GM11168 (cell line): Measurements from ENCODE around the gene PPIF.

Experiments
- in situ Hi-C: fragments of 300-500 bp; cut with MboI; formaldehyde crosslinking; loops from one replicate; pipeline ENCODE4 v1.12.0; 2022; ENCODE audit warnings: low sequenced_read_pairs; ENCODE audit not compliant: unreplicated experiment

The PPIF gene

DNA sequence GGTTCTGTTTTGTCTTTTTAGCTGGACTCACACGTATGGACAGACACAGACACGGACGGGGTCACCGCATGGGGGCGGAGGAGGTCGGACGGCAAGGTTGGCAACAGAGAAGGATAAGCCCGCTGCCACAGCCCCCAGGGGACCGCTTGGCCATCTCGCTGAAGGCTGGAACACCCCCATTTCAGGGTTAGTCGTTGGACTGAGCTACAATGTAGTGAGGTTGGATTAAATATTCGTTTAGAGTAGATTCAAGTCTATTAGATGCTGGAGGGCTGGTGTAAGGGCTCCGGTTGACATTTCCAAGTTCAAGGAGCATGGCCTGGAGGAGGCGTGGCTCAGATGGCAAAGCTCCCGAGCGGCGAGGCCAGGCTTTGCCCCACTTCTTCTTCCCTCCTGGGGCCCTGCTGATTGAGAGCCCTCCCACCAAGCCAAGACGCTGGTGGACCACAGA, 35.2 kb downstream of the PPIF start:
- in situ Hi-C loops: no loop called here

DNA sequence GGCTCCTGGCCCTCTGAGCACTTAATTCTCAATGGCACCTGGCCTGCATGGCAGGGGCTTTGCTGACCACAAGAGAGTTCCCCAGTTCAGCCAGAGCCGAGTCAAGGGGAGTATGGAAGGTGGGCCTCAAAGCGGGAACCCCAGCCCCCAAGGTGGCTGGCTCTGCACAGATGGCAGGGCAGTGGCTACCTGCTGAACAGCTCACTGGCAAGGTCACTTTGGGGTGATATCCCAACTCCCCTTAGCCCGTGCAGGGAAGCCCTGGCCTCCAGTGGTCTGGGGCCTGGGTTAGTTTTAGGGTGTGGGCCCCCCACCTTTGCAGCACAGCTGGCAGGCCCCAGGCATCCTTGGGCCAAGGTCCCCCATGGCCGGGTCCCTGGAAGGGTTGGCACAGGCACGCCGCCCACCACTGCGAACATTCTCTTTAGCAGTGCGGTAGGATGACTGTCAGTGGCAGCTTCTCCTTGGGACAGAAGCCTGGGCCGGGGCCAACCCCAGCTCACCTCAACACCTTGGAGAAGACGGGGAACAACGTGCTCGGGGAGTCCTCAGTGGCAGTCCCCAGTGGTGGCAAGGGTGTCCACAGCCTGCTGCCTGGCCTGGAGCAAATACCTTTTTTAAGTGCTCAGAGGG, 36.8 kb downstream of the PPIF start:
- in situ Hi-C loops: no loop called here

DNA sequence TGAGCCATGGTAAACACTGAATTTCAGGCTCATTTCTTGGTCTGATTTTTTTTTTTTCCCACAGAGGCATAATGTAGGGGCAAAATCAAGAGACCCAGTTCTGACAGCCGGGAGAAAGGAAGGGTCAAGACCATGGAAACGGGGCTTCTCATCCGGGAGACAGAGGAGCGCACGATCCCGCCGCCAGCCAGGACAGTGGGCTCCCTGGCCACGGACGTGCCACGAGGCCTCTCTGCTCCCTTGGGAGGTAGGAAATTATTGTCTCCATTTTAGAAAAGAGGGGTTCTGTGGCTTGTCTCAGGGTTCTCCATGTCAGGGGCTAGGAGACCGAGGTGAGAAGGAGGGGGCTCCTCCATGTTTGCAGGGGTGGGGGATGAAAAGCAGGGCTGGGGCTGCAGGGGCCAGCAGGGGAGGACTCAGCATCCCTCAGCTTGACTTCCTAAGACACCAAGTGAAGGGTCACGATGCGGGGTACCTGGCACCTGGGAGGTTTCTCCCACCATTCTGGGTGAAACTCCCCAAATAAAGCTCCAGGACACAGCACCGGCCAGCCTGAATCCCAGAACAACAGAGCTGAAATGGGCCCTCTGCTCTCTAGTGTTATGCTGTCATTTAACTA, 37.6 kb downstream of the PPIF start:
- in situ Hi-C loops: no loop called here

DNA sequence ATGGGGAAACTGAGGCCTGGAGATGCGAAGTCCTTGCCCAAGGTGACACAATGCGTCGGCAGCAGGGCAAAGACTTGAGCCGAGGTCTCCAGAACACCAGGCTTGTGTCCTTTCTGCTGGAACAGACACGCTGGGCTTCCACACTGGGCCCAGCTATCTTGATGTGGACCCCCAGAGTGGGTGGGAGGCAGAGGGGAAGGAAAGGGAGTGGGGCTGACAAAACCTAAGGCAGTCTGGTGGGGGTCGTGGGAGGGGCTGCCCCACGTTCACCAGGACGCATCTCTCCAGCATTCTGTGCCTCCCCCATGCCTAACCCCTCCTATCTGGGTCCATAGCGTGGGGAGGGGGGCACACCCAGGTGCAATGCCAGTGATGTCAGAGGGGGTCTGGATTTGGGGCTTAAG, 38.1 kb downstream of the PPIF start:
- in situ Hi-C loops: no loop called here

DNA sequence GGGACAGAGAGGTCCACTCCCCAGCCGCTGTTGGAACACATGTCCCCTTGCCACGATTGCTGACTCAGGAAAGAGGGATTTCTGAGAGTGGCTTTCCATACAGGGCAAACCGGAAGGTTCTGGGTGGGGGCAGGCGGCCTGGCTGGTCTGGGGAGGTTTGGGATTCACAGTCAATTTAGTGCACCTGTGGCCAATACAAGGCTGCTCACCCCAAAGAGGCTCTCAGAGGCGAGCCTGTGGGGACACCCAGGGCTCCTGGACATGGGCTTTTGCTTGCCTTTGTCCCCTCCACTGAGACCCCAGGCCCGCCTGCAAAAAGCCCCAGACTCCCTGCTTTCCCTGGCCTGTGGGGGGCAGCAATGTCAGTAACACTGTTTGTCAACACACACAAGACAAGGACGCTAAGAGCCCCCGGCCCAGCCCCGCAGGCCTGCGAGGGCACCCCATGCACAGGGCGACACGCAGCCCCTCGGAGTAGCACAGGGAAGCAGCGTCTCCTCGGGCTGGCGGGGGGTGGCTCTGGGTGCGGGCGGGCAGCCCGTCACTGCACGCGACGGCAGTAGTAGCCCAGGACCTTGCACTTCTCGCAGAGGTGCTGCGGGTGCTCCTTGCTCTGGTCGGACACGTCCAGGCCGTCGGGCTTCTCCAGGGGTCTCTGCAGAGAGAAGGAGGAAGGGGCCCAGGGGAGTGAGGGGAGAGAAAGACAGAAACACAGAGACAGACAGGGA, 38.7 kb downstream of the PPIF start:
- in situ Hi-C loops: no loop called here

DNA sequence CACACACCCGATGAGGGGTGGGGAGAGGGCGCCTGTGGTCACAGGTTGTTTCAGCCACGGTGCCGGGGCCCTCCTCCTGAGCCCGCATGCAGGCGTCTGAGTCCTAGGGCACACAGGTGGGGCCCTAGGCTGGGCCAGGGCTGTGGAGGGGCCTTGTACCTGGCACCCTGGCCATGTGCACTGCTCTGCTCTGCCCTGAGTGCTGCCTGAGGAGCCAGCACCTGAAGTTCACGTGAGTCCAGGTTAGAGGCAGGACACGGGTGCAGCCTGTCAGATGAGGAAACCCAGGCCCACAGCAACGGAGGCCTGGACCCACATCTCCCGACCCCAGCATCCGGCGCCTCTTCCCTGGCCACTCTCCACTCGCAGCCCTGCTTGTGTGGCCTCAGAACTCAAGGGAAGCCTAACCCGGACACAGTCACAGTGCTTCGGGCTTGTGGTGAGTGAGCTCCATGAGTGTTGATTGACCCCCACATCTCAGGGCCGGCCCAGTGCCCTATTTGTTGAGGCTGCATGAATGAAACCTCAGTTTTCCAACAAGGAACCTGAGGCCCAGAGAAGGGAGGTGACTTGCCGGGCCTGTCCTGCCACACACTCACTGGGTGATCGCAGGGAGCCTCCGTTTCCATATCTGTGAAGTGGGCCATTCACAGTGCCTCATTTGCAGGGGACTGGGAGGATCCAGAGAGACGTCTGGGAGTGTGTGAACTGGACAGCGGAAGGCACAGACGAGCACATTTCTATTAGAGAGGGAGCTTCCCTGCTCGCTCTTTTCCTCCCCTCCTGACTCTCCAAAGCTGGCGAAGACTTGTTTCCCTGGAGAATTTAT, 39.6 kb downstream of the PPIF start:
- in situ Hi-C loops: no loop called here

DNA sequence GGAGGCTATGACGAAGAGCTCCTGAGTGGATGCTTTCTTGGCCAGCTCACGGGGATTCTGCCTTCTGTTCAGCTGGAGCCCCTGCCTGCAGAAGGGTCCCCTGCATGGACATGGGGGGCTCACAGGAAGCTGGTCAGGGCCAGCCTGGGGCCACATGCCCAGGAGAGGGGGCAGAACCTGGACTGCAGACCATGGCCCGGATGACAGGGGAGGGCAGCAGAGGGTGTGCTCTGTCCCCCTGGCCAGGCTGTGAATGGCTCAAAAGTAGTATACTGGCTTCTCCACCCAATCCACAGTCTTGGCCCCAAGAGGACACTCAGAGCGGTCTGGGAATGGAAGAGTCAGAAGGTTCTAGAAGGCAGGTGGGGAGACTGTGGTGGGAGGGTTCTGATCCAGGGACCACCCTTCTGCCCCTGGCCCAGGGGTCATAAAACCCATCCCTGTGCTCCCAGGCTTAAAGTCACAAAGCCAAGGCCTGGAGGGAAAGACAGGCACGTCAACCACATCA, 40.3 kb downstream of the PPIF start:
- in situ Hi-C loops: no loop called here

DNA sequence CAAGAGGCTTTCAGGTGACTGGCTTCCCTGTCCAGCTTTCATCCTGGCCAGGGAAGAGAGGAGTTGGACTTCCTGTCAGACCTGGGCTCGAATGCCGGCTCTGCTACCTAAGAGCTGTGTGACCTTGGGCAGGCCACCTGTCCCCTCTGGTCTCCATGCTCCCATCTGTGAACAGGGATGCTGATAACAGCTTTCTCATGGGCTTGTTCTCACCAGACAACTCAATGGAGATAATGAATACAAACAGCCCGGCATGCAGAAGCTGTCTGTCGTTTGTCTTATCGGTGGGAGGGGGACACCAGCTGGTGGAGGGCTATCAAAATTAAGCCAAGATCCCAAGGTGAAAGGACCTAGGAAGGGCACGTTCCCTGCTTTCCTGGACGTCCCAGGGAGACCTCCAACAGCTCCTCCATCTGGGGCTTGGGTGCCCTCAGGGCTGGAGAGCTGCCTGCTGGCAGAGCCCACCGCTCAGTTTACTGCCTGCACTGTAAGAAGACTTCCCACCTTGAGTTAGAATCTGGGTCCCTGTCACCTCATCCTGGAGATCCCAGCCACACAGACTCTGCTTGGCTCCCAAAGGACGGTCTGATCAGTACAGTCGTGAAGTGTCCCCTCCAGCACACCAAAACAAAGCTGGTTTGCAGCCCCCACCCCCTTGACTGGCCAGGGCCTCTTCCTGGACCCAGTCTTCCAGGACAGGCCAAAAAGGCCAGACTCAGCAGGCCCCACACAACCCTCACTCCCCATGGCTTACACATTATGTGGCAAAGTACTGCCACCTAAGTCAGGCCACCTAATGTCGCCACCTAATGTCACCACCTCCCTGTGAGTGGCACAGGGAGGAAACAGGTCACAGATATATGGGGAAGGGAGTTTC, 40.9 kb downstream of the PPIF start:
- in situ Hi-C loops: no loop called here

DNA sequence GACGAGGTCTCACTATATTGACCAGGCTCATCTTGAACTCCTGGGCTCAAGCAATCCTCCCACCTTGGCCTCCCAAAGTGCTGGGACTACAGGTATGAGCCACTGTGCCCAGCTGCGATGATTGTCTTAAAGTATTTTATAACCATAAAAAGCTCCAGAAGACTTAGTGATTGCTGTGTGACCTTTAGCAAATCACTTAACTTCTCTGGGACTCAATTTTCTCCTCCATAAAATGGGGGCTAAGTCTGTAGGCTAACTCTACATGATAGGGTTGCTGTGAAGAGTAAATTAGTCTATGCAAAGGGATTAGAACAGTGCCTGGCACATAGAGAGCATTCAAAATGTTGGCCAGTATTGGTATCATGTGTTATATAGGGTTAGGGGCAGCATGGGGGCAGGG, 42.8 kb downstream of the PPIF start:
- in situ Hi-C loops: no loop called here

DNA sequence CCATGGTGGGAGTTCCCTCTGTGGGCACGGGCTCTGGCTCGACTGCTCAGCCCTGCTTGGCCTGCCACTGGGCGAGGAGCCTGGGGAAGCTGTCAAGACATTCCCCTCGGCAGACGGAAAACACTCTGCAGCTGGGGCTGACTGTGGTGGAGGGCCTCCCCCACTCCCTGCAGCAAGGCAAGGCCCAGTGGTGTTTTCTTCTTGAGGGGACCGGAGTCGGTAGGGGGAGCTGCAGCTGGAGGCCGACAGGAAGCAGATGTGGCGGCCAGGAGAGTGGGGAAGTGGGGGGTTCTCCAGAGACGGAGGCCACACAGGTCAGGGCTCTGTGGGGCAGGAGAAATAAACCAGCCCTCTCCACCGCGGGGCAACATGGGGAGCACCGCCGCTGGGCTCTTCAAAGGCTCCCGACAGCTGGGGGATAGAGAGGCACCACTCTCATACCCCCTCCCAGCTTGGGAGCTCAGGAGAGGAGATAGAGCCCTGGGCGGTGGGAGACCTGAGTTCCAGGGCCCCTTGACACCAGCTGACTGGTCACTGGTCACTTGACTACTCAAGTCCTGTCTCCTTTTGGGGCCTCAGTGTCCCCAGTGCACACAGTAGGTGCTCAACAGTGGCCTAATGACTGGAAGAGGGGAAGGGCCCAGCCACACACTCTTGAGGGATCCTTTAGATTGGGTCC, 43.4 kb downstream of the PPIF start:
- in situ Hi-C loops: no loop called here

DNA sequence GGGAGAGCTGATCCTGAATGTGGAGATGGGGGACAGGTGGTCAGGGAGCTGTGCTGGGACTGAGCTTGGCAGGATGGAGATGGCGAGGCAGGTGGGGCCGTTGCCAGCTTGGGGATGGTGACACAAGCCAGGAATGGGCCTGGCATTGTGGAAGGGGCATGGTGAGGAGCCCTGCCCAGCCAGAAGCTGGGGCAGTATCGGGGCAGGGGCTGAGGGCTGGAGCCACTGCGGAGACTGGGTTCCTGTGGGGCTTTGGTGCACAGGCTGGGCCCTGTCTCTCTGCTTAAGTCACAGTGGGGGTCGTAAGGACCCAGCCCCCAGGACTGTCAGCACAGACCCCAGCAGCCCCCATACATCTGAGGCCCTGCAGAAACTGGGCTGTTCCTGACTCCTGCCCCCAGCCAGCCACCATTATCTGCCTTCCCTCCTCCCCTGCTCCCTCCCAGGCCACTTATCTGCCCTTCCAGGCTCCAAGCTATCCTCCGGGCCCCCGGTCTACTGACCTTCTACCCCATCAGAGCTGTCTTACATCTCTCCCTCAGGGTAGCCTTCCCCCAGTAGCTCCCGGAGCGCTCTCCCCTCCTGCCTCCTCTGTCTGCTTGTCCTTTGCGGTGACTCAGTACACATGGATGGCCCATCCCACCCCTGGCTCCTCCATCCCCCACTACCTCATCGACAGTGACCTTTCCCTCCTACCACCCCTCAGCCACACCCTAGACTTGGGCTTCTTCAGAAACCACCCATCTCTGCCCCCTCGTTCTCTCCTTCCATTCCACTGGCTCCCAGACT, 44.2 kb downstream of the PPIF start:
- in situ Hi-C loops: no loop called here

DNA sequence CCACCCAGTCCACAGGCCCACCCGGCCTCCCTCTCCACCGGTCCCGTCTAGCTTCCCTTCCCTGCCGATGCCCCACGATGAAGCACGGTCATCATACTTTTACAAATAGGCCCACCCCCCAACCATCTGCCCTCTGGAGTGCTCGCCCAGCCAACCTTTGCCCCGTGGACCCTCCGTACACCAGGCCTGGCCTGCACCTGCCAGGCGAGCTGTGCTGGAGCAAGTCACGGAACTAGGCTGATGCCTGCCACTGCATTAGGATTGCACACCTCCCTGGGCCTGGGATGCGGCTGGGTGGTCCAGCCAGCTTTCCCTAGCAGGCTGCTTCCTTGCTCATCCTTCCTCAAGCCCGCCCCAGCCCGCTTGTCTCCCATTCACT, 44.7 kb downstream of the PPIF start:
- in situ Hi-C loops: no loop called here

DNA sequence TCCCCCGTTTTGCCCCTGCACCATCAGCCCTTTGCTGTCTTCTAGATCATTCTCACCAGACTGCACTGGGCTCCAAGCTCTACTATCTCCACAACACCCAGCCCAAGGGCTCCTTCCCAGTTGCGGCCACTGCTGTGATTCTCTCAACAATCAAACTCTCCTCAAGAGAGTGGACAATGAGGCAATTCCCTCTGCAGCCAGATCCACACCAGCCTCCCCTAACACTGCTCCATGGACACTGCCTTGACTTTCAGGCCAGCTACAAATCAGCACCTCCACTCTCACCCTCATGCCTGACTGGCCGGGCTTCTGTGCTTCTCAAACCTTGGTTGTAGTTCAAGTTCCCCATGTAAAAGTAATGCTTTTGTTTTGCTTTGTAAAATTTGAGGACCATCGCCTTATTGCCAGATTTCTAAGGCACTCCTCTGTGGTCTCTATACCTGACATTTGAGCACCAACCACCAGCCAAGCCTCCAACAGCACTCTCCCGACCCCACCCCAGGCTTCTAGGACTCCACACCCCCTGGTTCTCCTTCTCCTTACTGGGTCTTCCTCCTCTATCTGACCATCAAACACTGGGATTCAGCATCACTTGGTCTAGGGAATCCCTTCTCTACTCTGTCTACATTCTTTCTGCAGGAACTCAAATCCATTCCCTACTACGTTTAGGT, 45.4 kb downstream of the PPIF start:
- in situ Hi-C loops: no loop called here

DNA sequence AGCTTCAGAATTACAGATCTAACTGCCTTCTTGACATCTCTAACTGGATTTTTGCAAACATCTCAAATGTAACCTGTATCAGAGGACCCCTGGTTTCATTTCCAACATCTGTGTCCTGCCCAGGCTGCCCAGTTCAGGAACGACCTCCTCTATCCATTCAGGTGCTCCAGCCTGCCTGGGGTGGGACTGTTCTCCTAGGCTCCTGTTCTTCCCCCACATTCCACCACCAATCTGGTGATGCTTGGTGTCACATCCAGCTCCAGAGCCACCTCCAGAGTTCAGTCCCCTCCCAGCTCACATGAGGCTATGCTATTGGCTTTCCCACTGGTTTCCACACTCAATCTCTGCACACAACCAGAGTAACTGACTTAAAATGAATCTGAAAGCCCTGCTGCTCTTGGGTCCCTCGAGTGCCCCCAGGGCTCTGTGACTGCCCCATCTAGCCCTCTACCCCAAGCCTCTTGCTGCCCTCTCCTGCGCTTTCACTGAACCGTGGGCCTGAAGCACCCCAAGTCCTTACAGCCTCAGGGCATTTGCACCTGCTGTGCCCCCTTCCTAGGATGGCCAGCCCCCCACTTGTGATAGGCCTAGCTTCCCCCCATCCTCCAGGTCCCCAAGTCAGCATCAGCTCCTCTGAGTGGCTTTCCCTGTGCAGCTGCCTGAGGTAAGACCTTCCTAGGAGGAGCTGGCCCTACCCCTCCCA, 46.1 kb downstream of the PPIF start:
- in situ Hi-C loops: no loop called here

DNA sequence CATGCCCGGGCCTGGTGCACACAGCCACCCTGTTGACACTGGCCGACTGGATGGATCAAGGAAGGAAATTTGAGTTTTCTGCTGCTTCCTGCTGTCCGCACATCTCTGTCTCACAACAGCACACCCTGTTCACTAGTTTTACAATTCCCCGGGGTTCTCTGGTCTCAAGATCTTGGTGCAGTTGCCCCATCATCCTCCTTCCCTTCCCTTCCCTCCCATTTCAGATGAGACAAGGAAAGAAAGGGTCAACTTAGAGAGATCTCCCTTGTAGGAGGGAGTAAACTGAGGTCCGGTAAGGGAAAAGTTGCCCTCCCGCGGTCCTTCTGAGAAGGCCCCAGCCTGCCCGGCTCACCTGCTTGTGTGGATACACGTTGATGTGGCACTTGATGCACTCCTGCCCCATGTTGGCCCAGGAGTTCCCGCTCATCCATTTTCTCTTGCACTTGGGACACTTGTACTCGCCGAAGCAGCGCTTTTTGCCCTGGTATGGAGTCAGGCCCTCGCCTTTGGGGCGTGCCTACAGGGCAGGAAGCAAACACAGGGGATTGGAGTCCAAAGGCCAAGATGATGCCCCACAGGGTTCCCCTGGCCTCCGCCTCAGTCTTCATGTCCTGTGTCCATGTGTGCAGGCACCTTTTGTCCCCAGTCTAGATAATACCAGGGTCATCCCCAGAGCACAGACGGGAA, 46.8 kb downstream of the PPIF start:
- in situ Hi-C loops: no loop called here

DNA sequence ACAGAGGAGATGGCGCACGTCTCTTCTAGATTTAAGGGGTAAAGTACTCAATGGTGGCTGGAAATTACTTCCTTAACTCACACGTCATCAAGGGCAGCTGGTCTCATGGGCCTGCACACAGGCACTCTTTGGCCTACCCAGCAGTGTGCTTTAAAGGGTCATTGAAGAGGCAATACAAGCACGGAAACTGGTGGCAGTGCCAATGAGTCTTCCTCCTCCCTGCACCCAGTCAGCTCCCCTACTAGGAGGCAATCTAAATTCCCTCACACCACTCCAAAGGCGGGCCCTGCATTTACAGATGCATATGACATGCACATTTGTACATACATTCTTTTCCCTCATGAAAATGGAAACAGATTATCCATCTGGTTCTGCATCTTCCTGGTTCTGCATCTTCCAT, 47.4 kb downstream of the PPIF start:
- in situ Hi-C loops: no loop called here

DNA sequence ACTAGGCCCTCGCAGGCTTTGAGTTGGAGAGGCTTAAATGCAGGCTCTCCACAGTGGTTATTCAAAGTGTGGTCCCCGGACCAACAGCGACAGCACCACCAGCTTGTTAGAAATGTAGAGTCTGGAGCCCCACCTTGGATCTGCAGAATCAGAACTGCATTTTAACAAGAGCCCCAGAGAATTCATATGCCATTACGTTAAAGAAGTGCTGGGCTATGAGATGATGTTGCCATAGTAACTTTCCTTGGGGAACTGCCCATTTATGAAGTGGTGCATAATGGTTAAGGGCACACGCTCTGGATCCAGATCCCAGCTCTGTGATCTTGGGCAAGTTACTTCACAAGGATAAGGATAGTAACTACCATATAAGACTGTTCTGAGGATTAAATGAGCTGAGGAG, 49.3 kb downstream of the PPIF start:
- in situ Hi-C loops: no loop called here
